Measurements from ENCODE around the gene KIAA0930. TPM values are rescaled to one million over a fixed set of nuclear protein-coding genes. Genes with fewer than 3 reads are reported as not detected.
A peak's percentile ranks its signal among the peaks of the same experiment; 100 is the strongest.

The KIAA0930 gene
- polyA plus RNA-seq, 2 donors: 21.7 to 29.0 TPM

GRCh38 chr22:45204819-45205218, 35.9 kb downstream of the KIAA0930 start:
- no peak overlapping the region for H3K27ac ChIP-seq (ENCODE audit: low read depth in 2 of 2, low read length in 1 of 2)
- peaks cover 15 to 17% of the 10 kb centered on the region in 2 donors for H3K4me1 ChIP-seq (ENCODE audit: control insufficient read depth in 2 of 2, insufficient read depth in 2 of 2, low read length in 1 of 2)
- no peaks in the 10 kb centered on the region for H3K27me3 ChIP-seq (ENCODE audit: control insufficient read depth in 1 of 2, insufficient read depth in 2 of 2, low read length in 2 of 2)
- H3K9me3 ChIP-seq (ENCODE audit: control insufficient read depth in 2 of 2, insufficient read depth in 1 of 2, low read depth in 1 of 2, low read length in 1 of 2): no peaks in the 10 kb centered on the region
- 90 to 92% methylated on average over 14 of the region's 14 CpGs for WGBS, 2 donors
- no peak overlapping the region for H3K4me3 ChIP-seq (ENCODE audit: low read depth in 1 of 2, low read length in 2 of 2)
- peaks cover 5 to 37% of the 10 kb centered on the region in 2 donors for H3K36me3 ChIP-seq (ENCODE audit: control insufficient read depth in 2 of 2, insufficient read depth in 2 of 2, low read length in 1 of 2)

GRCh38 chr22:45204241-45204640, 36.5 kb downstream of the KIAA0930 start:
- 89% methylated on average over 13 of the region's 13 CpGs for WGBS, 2 donors
- H3K27ac ChIP-seq (ENCODE audit: low read depth in 2 of 2, low read length in 1 of 2): no peak overlapping the region
- peaks cover 5 to 43% of the 10 kb centered on the region in 2 donors for H3K36me3 ChIP-seq (ENCODE audit: control insufficient read depth in 2 of 2, insufficient read depth in 2 of 2, low read length in 1 of 2)
- H3K4me3 ChIP-seq (ENCODE audit: low read depth in 1 of 2, low read length in 2 of 2): no peak overlapping the region
- H3K4me1 ChIP-seq (ENCODE audit: control insufficient read depth in 2 of 2, insufficient read depth in 2 of 2, low read length in 1 of 2): peaks cover 15 to 19% of the 10 kb centered on the region in 2 donors
- H3K9me3 ChIP-seq (ENCODE audit: control insufficient read depth in 2 of 2, insufficient read depth in 1 of 2, low read depth in 1 of 2, low read length in 1 of 2): no peaks in the 10 kb centered on the region
- H3K27me3 ChIP-seq (ENCODE audit: control insufficient read depth in 1 of 2, insufficient read depth in 2 of 2, low read length in 2 of 2): no peaks in the 10 kb centered on the region

GRCh38 chr22:45203150-45203951, 37.3 kb downstream of the KIAA0930 start:
- Histone ChIP-seq H3K9me3 (ENCODE audit: control insufficient read depth in 2 of 2, insufficient read depth in 1 of 2, low read depth in 1 of 2, low read length in 1 of 2) (no peaks in the 10 kb centered on the region), H3K27ac (ENCODE audit: low read depth in 2 of 2, low read length in 1 of 2) (no peak overlapping the region), H3K27me3 (ENCODE audit: control insufficient read depth in 1 of 2, insufficient read depth in 2 of 2, low read length in 2 of 2) (no peaks in the 10 kb centered on the region), H3K36me3 (ENCODE audit: control insufficient read depth in 2 of 2, insufficient read depth in 2 of 2, low read length in 1 of 2) (peaks cover 9 to 48% of the 10 kb centered on the region in 2 donors), H3K4me3 (ENCODE audit: low read depth in 1 of 2, low read length in 2 of 2) (no peak overlapping the region), H3K4me1 (ENCODE audit: control insufficient read depth in 2 of 2, insufficient read depth in 2 of 2, low read length in 1 of 2) (peaks cover 13 to 14% of the 10 kb centered on the region in 2 donors)
- 93 to 94% methylated on average over 40 of the region's 40 CpGs for WGBS, 2 donors

- H3K27ac ChIP-seq (ENCODE audit: low read depth in 2 of 2, low read length in 1 of 2): peak overlapping the region; percentile 21 to 69
- H3K9me3 ChIP-seq (ENCODE audit: control insufficient read depth in 2 of 2, insufficient read depth in 1 of 2, low read depth in 1 of 2, low read length in 1 of 2): no peaks in the 10 kb centered on the region
- peaks cover 16 to 20% of the 10 kb centered on the region in 2 donors for H3K4me1 ChIP-seq (ENCODE audit: control insufficient read depth in 2 of 2, insufficient read depth in 2 of 2, low read length in 1 of 2)
- no peak overlapping the region for H3K4me3 ChIP-seq (ENCODE audit: low read depth in 1 of 2, low read length in 2 of 2)
- H3K27me3 ChIP-seq (ENCODE audit: control insufficient read depth in 1 of 2, insufficient read depth in 2 of 2, low read length in 2 of 2): no peaks in the 10 kb centered on the region
- WGBS, 2 donors: 89 to 90% methylated on average over 36 of the region's 36 CpGs
- peaks cover 9 to 56% of the 10 kb centered on the region in 2 donors for H3K36me3 ChIP-seq (ENCODE audit: control insufficient read depth in 2 of 2, insufficient read depth in 2 of 2, low read length in 1 of 2)
These were observed 38.2 kb downstream of the KIAA0930 start for GRCh38 chr22:45202333-45203149.

- H3K27me3 ChIP-seq (ENCODE audit: control insufficient read depth in 1 of 2, insufficient read depth in 2 of 2, low read length in 2 of 2): no peaks in the 10 kb centered on the region
- peak overlapping the region in 1 of 2 donors; percentile 69 for H3K27ac ChIP-seq (ENCODE audit: low read depth in 2 of 2, low read length in 1 of 2)
- 33 to 38% methylated on average over 9 of the region's 9 CpGs for WGBS, 2 donors
These were observed 38.9 kb downstream of the KIAA0930 start for GRCh38 chr22:45201678-45202332.

GRCh38 chr22:45200860-45201511, 39.7 kb downstream of the KIAA0930 start:
- peaks cover 16 to 25% of the 10 kb centered on the region in 2 donors for H3K4me1 ChIP-seq (ENCODE audit: control insufficient read depth in 2 of 2, insufficient read depth in 2 of 2, low read length in 1 of 2)
- H3K9me3 ChIP-seq (ENCODE audit: control insufficient read depth in 2 of 2, insufficient read depth in 1 of 2, low read depth in 1 of 2, low read length in 1 of 2): no peaks in the 10 kb centered on the region
- peaks cover 9 to 70% of the 10 kb centered on the region in 2 donors for H3K36me3 ChIP-seq (ENCODE audit: control insufficient read depth in 2 of 2, insufficient read depth in 2 of 2, low read length in 1 of 2)
- H3K4me3 ChIP-seq (ENCODE audit: low read depth in 1 of 2, low read length in 2 of 2): no peak overlapping the region
- WGBS, 2 donors: 87 to 88% methylated on average over 18 of the region's 18 CpGs
- H3K27me3 ChIP-seq (ENCODE audit: control insufficient read depth in 1 of 2, insufficient read depth in 2 of 2, low read length in 2 of 2): no peaks in the 10 kb centered on the region
- no peak overlapping the region for H3K27ac ChIP-seq (ENCODE audit: low read depth in 2 of 2, low read length in 1 of 2)

More at GRCh38 chr22:45201678-45202332, 38.9 kb downstream of the KIAA0930 start:
- H3K36me3 ChIP-seq (ENCODE audit: control insufficient read depth in 2 of 2, insufficient read depth in 2 of 2, low read length in 1 of 2): peaks cover 9 to 62% of the 10 kb centered on the region in 2 donors
- peaks cover 16 to 25% of the 10 kb centered on the region in 2 donors for H3K4me1 ChIP-seq (ENCODE audit: control insufficient read depth in 2 of 2, insufficient read depth in 2 of 2, low read length in 1 of 2)
- no peaks in the 10 kb centered on the region for H3K9me3 ChIP-seq (ENCODE audit: control insufficient read depth in 2 of 2, insufficient read depth in 1 of 2, low read depth in 1 of 2, low read length in 1 of 2)
- no peak overlapping the region for H3K4me3 ChIP-seq (ENCODE audit: low read depth in 1 of 2, low read length in 2 of 2)

GRCh38 chr22:45200230-45200629, 40.5 kb downstream of the KIAA0930 start:
- WGBS, 2 donors: 95 to 96% methylated on average over 7 to 9 of the region's 9 CpGs
- H3K36me3 ChIP-seq (ENCODE audit: control insufficient read depth in 2 of 2, insufficient read depth in 2 of 2, low read length in 1 of 2): peaks cover 9 to 70% of the 10 kb centered on the region in 2 donors
- H3K27ac ChIP-seq (ENCODE audit: low read depth in 2 of 2, low read length in 1 of 2): no peak overlapping the region
- H3K4me3 ChIP-seq (ENCODE audit: low read depth in 1 of 2, low read length in 2 of 2): no peak overlapping the region
- H3K9me3 ChIP-seq (ENCODE audit: control insufficient read depth in 2 of 2, insufficient read depth in 1 of 2, low read depth in 1 of 2, low read length in 1 of 2): no peaks in the 10 kb centered on the region
- H3K4me1 ChIP-seq (ENCODE audit: control insufficient read depth in 2 of 2, insufficient read depth in 2 of 2, low read length in 1 of 2): peaks cover 16 to 25% of the 10 kb centered on the region in 2 donors
- no peaks in the 10 kb centered on the region for H3K27me3 ChIP-seq (ENCODE audit: control insufficient read depth in 1 of 2, insufficient read depth in 2 of 2, low read length in 2 of 2)

GRCh38 chr22:45199723-45200122, 41.0 kb downstream of the KIAA0930 start:
- Histone ChIP-seq H3K4me3 (ENCODE audit: low read depth in 1 of 2, low read length in 2 of 2) (no peak overlapping the region), H3K4me1 (ENCODE audit: control insufficient read depth in 2 of 2, insufficient read depth in 2 of 2, low read length in 1 of 2) (peaks cover 16 to 25% of the 10 kb centered on the region in 2 donors), H3K9me3 (ENCODE audit: control insufficient read depth in 2 of 2, insufficient read depth in 1 of 2, low read depth in 1 of 2, low read length in 1 of 2) (no peaks in the 10 kb centered on the region), H3K27me3 (ENCODE audit: control insufficient read depth in 1 of 2, insufficient read depth in 2 of 2, low read length in 2 of 2) (no peaks in the 10 kb centered on the region), H3K36me3 (ENCODE audit: control insufficient read depth in 2 of 2, insufficient read depth in 2 of 2, low read length in 1 of 2) (peaks cover 9 to 66% of the 10 kb centered on the region in 2 donors), H3K27ac (ENCODE audit: low read depth in 2 of 2, low read length in 1 of 2) (no peak overlapping the region)
- WGBS, 2 donors: 91 to 95% methylated on average over 16 of the region's 16 CpGs

- WGBS, 2 donors: 70 to 71% methylated on average over 9 of the region's 9 CpGs
- H3K36me3 ChIP-seq (ENCODE audit: control insufficient read depth in 2 of 2, insufficient read depth in 2 of 2, low read length in 1 of 2): peaks cover 9 to 53% of the 10 kb centered on the region in 2 donors
- H3K4me3 ChIP-seq (ENCODE audit: low read depth in 1 of 2, low read length in 2 of 2): no peak overlapping the region
- no peaks in the 10 kb centered on the region for H3K9me3 ChIP-seq (ENCODE audit: control insufficient read depth in 2 of 2, insufficient read depth in 1 of 2, low read depth in 1 of 2, low read length in 1 of 2)
- no peak overlapping the region for H3K27ac ChIP-seq (ENCODE audit: low read depth in 2 of 2, low read length in 1 of 2)
- peaks cover 16 to 25% of the 10 kb centered on the region in 2 donors for H3K4me1 ChIP-seq (ENCODE audit: control insufficient read depth in 2 of 2, insufficient read depth in 2 of 2, low read length in 1 of 2)
- H3K27me3 ChIP-seq (ENCODE audit: control insufficient read depth in 1 of 2, insufficient read depth in 2 of 2, low read length in 2 of 2): no peaks in the 10 kb centered on the region
These were observed 42.3 kb downstream of the KIAA0930 start for GRCh38 chr22:45198463-45198795.
